ENCODE measurements around the gene LRRC70. TPM values are rescaled to one million over a fixed set of nuclear protein-coding genes. Genes with fewer than 3 reads are reported as not detected.

Gene LRRC70
- total and polyA plus RNA-seq, 2 experiments from 2014 or later, result 0.15 to 1.7 TPM

DNA sequence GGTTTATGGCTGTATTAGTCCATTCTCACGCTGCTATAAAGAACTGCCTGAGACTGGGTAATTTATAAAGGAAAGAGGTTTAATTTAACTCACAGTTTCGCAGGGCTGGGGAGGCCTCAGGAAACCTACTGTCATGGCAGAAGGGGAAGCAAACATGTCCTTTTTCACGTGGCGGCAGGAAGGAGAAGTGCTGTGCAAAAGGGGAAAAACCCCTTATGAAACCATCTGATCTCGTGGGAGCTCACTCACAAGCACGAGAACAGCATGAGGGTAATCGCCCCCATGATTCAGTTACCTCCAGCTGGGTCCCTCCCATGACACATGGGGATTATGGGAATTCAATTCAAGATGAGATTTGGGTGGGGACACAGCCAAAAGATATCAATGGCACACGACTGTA is 13.9 kb downstream of the LRRC70 start:
- Mint-ChIP-seq H3K27ac (peak overlapping the region; percentile 47), H3K9me3 (no peaks in the 10 kb centered on the region), H3K27me3 (ENCODE audit: insufficient read depth, low read depth, poor library complexity) (no peaks in the 10 kb centered on the region), H3K36me3 (ENCODE audit: low read depth) (peaks cover 21% of the 10 kb centered on the region; the same call in 2 of the 3 replicates), H3K4me3 (no peak overlapping the region), H3K4me1 (peaks cover 21% of the 10 kb centered on the region)
- peaks cover 16% of the 10 kb centered on the region for H3K4me1 ChIP-seq (ENCODE audit: insufficient read depth)
- no peaks in the 10 kb centered on the region for H4K20me1 ChIP-seq (replicated peaks; ENCODE audit: insufficient read depth)
- H3K4me2 ChIP-seq, result no peak overlapping the region
- peaks cover 4% of the 10 kb centered on the region; the same call in 1 of the 2 replicates for H3K9me2 ChIP-seq (ENCODE audit: insufficient read depth)
- H2AFZ ChIP-seq, result no peak overlapping the region
- no peaks in the 10 kb centered on the region for H3K27me3 ChIP-seq (ENCODE audit: insufficient read depth)
- no peak overlapping the region for H3K27ac ChIP-seq (ENCODE audit: low read depth)
- TF ChIP-seq, protein P1, sequence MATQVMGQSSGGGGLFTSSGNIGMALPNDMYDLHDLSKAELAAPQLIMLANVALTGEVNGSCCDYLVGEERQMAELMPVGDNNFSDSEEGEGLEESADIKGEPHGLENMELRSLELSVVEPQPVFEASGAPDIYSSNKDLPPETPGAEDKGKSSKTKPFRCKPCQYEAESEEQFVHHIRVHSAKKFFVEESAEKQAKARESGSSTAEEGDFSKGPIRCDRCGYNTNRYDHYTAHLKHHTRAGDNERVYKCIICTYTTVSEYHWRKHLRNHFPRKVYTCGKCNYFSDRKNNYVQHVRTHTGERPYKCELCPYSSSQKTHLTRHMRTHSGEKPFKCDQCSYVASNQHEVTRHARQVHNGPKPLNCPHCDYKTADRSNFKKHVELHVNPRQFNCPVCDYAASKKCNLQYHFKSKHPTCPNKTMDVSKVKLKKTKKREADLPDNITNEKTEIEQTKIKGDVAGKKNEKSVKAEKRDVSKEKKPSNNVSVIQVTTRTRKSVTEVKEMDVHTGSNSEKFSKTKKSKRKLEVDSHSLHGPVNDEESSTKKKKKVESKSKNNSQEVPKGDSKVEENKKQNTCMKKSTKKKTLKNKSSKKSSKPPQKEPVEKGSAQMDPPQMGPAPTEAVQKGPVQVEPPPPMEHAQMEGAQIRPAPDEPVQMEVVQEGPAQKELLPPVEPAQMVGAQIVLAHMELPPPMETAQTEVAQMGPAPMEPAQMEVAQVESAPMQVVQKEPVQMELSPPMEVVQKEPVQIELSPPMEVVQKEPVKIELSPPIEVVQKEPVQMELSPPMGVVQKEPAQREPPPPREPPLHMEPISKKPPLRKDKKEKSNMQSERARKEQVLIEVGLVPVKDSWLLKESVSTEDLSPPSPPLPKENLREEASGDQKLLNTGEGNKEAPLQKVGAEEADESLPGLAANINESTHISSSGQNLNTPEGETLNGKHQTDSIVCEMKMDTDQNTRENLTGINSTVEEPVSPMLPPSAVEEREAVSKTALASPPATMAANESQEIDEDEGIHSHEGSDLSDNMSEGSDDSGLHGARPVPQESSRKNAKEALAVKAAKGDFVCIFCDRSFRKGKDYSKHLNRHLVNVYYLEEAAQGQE (IDR thresholded peaks at IDR 0.05; ENCODE audit: unreplicated experiment), result no peak
- TF ChIP-seq ZNF331 (CRISPR knock-in tag; IDR thresholded peaks at IDR 0.05; ENCODE audit: low read depth) (no peak), EZH2 (IDR thresholded peaks at IDR 0.05; ENCODE audit: low read depth, unreplicated experiment) (no peak), JUNB (IDR thresholded peaks at IDR 0.05; ENCODE audit: unreplicated experiment) (no peak)
- H3K4me3 ChIP-seq, result no peak overlapping the region
- H3K36me3 ChIP-seq (ENCODE audit: insufficient read depth), result peaks cover 5% of the 10 kb centered on the region; the same call in 1 of the 2 replicates
- H3K79me2 ChIP-seq (replicated peaks; ENCODE audit: insufficient read depth), result no peaks in the 10 kb centered on the region
- no peak for ATAC-seq
- no peak for DNase-seq (ENCODE audit: low spot score)
- H3F3A ChIP-seq (replicated peaks; ENCODE audit: low read depth), result no peaks in the 10 kb centered on the region

DNA sequence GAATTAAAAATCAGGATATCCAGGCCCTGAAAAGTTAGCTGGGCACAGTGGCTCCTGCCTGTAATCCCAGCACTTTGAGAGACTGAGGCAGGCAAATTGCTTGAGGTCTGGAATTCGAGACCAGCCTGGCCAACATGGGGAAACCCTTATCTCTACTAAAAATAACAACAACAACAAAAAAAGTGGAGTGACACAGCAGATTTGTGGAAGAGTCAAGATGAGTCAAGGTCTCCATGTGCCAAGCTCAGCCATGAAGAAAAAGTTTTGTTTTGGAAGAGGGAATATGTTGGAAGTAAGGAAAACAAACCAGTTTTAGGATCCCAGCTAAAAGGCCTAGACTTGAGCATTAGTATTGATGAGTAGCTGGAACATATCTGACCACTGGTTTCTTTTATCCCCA is 14.7 kb downstream of the LRRC70 start:
- Histone ChIP-seq H3K4me1 (ENCODE audit: insufficient read depth) (peaks cover 16% of the 10 kb centered on the region), H3K79me2 (replicated peaks; ENCODE audit: insufficient read depth) (no peaks in the 10 kb centered on the region), H3K36me3 (ENCODE audit: insufficient read depth) (peaks cover 5% of the 10 kb centered on the region; the same call in 1 of the 2 replicates), H2AFZ (no peak overlapping the region), H3K4me2 (no peak overlapping the region), H3F3A (replicated peaks; ENCODE audit: low read depth) (no peaks in the 10 kb centered on the region), H3K27ac (ENCODE audit: low read depth) (no peak overlapping the region), H3K4me3 (no peak overlapping the region), H3K27me3 (ENCODE audit: insufficient read depth) (no peaks in the 10 kb centered on the region), H4K20me1 (replicated peaks; ENCODE audit: insufficient read depth) (no peaks in the 10 kb centered on the region), H3K9me2 (ENCODE audit: insufficient read depth) (peaks cover 4% of the 10 kb centered on the region; the same call in 1 of the 2 replicates)
- DNase-seq (ENCODE audit: low spot score), result no peak
- Mint-ChIP-seq H3K9me3 (no peaks in the 10 kb centered on the region), H3K27me3 (ENCODE audit: insufficient read depth, low read depth, poor library complexity) (no peaks in the 10 kb centered on the region), H3K27ac (peak overlapping the region; percentile 47), H3K4me3 (no peak overlapping the region), H3K36me3 (ENCODE audit: low read depth) (peaks cover 21% of the 10 kb centered on the region; the same call in 2 of the 3 replicates), H3K4me1 (peaks cover 21% of the 10 kb centered on the region)
- ATAC-seq, result no peak
- TF ChIP-seq POLR2AphosphoS5 (IDR thresholded peaks at IDR 0.05; ENCODE audit: low read depth), result no peak
- TF ChIP-seq EZH2phosphoT487 (IDR thresholded peaks at IDR 0.05; ENCODE audit: unreplicated experiment), result no peak
- TF ChIP-seq, protein P1 (IDR thresholded peaks at IDR 0.05; ENCODE audit: unreplicated experiment), result no peak
- TF ChIP-seq, protein P2, sequence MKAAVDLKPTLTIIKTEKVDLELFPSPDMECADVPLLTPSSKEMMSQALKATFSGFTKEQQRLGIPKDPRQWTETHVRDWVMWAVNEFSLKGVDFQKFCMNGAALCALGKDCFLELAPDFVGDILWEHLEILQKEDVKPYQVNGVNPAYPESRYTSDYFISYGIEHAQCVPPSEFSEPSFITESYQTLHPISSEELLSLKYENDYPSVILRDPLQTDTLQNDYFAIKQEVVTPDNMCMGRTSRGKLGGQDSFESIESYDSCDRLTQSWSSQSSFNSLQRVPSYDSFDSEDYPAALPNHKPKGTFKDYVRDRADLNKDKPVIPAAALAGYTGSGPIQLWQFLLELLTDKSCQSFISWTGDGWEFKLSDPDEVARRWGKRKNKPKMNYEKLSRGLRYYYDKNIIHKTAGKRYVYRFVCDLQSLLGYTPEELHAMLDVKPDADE (IDR thresholded peaks at IDR 0.05), result no peak
- no peak for TF ChIP-seq STAT1 (IDR thresholded peaks at IDR 0.05; ENCODE audit: unreplicated experiment)
- no peak for TF ChIP-seq EZH2 (IDR thresholded peaks at IDR 0.05; ENCODE audit: low read depth, unreplicated experiment)
- no peak for TF ChIP-seq ZNF331 (CRISPR knock-in tag; IDR thresholded peaks at IDR 0.05; ENCODE audit: low read depth)
- TF ChIP-seq JUNB (IDR thresholded peaks at IDR 0.05; ENCODE audit: unreplicated experiment), result no peak

Measured in GM23338 (cell line).